Keratinocyte (primary cell): ENCODE results near the gene FOXL3. TPM values are rescaled to one million over a fixed set of nuclear protein-coding genes. Genes with fewer than 3 reads are reported as not detected.

Experiments used
- DNase-seq: peaks from one replicate; pipeline ENCODE4 v3.0.0-alpha.2; 2011; ENCODE audit warnings: low read depth, missing footprints, low spot score
- FAIRE-seq: peaks from 2 replicates; lab custom pipeline; 2011; peaks lifted over from hg19 to GRCh38; lab: Jason Lieb, UNC
- H2AFZ ChIP-seq: 2 replicates; pipeline ENCODE4 v1.6.0; 2012; ENCODE audit warnings: low read length, control low read depth, inconsistent platforms; ENCODE audit not compliant: control insufficient read depth
- H3K27ac ChIP-seq: 2 replicates; pipeline ENCODE4 v1.5.1; 2011; ENCODE audit warnings: low read length; ENCODE audit not compliant: control insufficient read depth, insufficient read depth
- H3K27me3 ChIP-seq: 3 replicates; pipeline ENCODE4 v1.6.0; 2011; ENCODE audit warnings: low read length; ENCODE audit not compliant: control insufficient read depth, insufficient read depth; ENCODE audit errors: extremely low read depth
- H3K36me3 ChIP-seq, 2 experiments: 2 replicates in 1 of 2; 3 replicates in 1 of 2; pipeline ENCODE4 v1.5.1; 2011; ENCODE audit warnings: low read length in 2 of 2, mild to moderate bottlenecking in 1 of 2; ENCODE audit not compliant: control insufficient read depth in 2 of 2, insufficient read depth in 2 of 2; ENCODE audit errors: extremely low read depth in 1 of 2
- H3K4me1 ChIP-seq: 3 replicates; pipeline ENCODE4 v1.5.1; 2011; ENCODE audit warnings: low read length; ENCODE audit not compliant: control insufficient read depth, insufficient read depth; ENCODE audit errors: extremely low read depth
- H3K4me2 ChIP-seq: 3 replicates; pipeline ENCODE4 v1.6.0; 2011; ENCODE audit warnings: low read depth, low read length; ENCODE audit not compliant: control insufficient read depth, insufficient read depth; ENCODE audit errors: extremely low read depth
- H3K4me3 ChIP-seq, 3 experiments: fragments of 200-600 bp in 1 of 3; sonication (generic) in 1 of 3; 2 replicates in 2 of 3; 3 replicates in 1 of 3; pipeline ENCODE4 v1.5.1; 2011 to 2016; ENCODE audit warnings: low read length in 3 of 3, mild to moderate bottlenecking in 3 of 3, control low read depth in 2 of 3, inconsistent platforms in 1 of 3, low read depth in 1 of 3, mixed read lengths in 1 of 3, mixed run types in 1 of 3, moderate library complexity in 1 of 3; ENCODE audit not compliant: control insufficient read depth in 2 of 3, insufficient read depth in 2 of 3; ENCODE audit errors: extremely low read depth in 1 of 3
- H3K79me2 ChIP-seq: 2 replicates; pipeline ENCODE4 v1.6.0; 2012; ENCODE audit warnings: low read length; ENCODE audit not compliant: control insufficient read depth, insufficient read depth
- H3K9ac ChIP-seq: 3 replicates; pipeline ENCODE4 v1.6.0; 2011; ENCODE audit warnings: low read length; ENCODE audit not compliant: control insufficient read depth, insufficient read depth; ENCODE audit errors: extremely low read depth
- H3K9me1 ChIP-seq: 3 replicates; pipeline ENCODE4 v1.6.0; 2011; ENCODE audit warnings: low read length; ENCODE audit not compliant: control insufficient read depth, insufficient read depth; ENCODE audit errors: extremely low read depth
- H3K9me3 ChIP-seq: 2 replicates; pipeline ENCODE4 v1.5.1; 2012; ENCODE audit warnings: low read depth, low read length; ENCODE audit not compliant: control insufficient read depth
- H4K20me1 ChIP-seq: 3 replicates; pipeline ENCODE4 v1.6.0; 2011; ENCODE audit warnings: low read length; ENCODE audit not compliant: control insufficient read depth, insufficient read depth; ENCODE audit errors: extremely low read depth
- EZH2 ChIP-seq: IDR thresholded peaks from one replicate; pipeline ENCODE4 v1.6.1; 2012; ENCODE audit warnings: inconsistent platforms, mild to moderate bottlenecking, low read length, moderate library complexity
- dilution Hi-C: fragments of 300-500 bp; cut with MboI; formaldehyde crosslinking; loops from one replicate; pipeline ENCODE4 v1.7.0; 2020; ENCODE audit warnings: low sequenced_read_pairs; ENCODE audit not compliant: extremely low pct_ligation_motif_present
- polyA plus RNA-seq, 5 experiments: library from polyadenylated mRNA; depleted of rRNA in 3 of 5; stranded (reverse) in 3 of 5; stranded (forward) in 1 of 5; unstranded in 1 of 5; fragments of >200 nt; gene quantifications; 1 replicate in 1 of 5; 2 replicates in 3 of 5; 3 replicates in 1 of 5; pipeline versions ENCODE4 v1.2.1 to v1.2.3, GENCODE V29; 2011 to 2012; ENCODE audit warnings: missing spikeins in 2 of 5, low read depth in 1 of 5, low replicate concordance in 1 of 5
- TF ChIP-seq, protein P1 (sequence below), 3 experiments: IDR thresholded peaks in 1 of 3; conservative IDR thresholded peaks in 1 of 3; optimal IDR thresholded peaks in 1 of 3; 2 replicates in 2 of 3; 3 replicates in 1 of 3; pipeline versions ENCODE3 to v1.5.1; 2011; ENCODE audit warnings: low read length in 3 of 3, mild to moderate bottlenecking in 3 of 3, moderate library complexity in 2 of 3, control low read depth in 1 of 3, inconsistent platforms in 1 of 3; ENCODE audit not compliant: insufficient read depth in 2 of 3; ENCODE audit errors: extremely low read depth in 1 of 3

Gene FOXL3
- polyA plus RNA-seq, 1 donor (not counting 4 experiments of a cell fraction or from before 2014, with no cell fraction given), result not detected

- Histone ChIP-seq H3K27me3 (peaks cover 59% of the 10 kb centered on the region), H3K9me1 (no peaks in the 10 kb centered on the region), H3K4me1 (no peaks in the 10 kb centered on the region), H3K36me3 (no peaks in the 10 kb centered on the region), H3K27ac (no peak overlapping the region), H3K79me2 (no peaks in the 10 kb centered on the region), H3K9me3 (no peaks in the 10 kb centered on the region), H2AFZ (no peak overlapping the region), H3K4me2 (no peak overlapping the region), H4K20me1 (no peaks in the 10 kb centered on the region), H3K4me3 (no peak overlapping the region), H3K9ac (no peak overlapping the region)
- DNase-seq, result no peak
- TF ChIP-seq, protein P1, sequence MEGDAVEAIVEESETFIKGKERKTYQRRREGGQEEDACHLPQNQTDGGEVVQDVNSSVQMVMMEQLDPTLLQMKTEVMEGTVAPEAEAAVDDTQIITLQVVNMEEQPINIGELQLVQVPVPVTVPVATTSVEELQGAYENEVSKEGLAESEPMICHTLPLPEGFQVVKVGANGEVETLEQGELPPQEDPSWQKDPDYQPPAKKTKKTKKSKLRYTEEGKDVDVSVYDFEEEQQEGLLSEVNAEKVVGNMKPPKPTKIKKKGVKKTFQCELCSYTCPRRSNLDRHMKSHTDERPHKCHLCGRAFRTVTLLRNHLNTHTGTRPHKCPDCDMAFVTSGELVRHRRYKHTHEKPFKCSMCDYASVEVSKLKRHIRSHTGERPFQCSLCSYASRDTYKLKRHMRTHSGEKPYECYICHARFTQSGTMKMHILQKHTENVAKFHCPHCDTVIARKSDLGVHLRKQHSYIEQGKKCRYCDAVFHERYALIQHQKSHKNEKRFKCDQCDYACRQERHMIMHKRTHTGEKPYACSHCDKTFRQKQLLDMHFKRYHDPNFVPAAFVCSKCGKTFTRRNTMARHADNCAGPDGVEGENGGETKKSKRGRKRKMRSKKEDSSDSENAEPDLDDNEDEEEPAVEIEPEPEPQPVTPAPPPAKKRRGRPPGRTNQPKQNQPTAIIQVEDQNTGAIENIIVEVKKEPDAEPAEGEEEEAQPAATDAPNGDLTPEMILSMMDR (optimal IDR thresholded peaks at IDR 0.05 in 1 of 3, IDR thresholded peaks at IDR 0.05 in 1 of 3, conservative IDR thresholded peaks at IDR 0.05 in 1 of 3; ENCODE audit: extremely low read depth in 1 of 3, insufficient read depth in 2 of 3, low read length in 3 of 3), result no peak
- no peak for TF ChIP-seq EZH2
- dilution Hi-C loops, result no loop called here
- FAIRE-seq, result no peak
Measured at GRCh38 chr7:292826-293225, 2.9 kb downstream of the FOXL3 start.

DNA sequence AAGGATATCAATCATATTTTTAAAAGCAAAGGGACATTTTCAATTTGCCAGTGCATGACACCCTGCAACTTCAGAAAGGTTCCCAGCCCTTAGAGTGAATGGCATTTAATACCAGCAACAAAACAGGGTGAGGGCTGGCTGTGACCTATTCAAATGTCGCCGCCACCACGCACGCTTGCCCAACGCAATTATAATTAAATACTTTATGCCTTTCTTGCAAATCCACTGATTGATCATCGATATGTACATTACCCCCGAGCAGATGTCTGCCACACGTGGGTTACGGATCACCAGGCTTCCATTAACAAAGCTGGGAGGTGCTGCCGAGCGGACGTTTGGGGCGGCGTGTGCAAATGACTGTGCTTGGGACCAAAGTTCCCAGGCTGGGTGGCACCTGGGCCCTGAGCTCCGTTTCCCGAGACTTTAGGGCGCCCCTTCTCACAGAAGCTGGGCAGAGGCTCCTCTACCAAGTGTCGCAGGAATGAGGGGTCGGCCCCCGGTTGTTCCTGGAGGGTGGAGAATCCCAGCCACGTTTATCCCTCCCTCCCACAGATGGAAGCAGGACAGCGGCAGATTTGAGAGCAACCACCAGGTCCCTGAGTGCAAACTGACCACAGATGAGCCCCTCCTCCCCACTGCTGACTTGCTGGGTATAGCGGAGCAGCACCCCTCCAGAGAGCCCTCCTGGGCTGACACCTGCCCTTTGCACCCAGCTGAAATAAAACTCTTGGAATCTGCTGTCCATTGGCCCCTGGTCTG is 3.9 kb downstream of the FOXL3 start:
- DNase-seq (no peak), FAIRE-seq (no peak)
- TF ChIP-seq, protein P1 (optimal IDR thresholded peaks at IDR 0.05 in 1 of 3, IDR thresholded peaks at IDR 0.05 in 1 of 3, conservative IDR thresholded peaks at IDR 0.05 in 1 of 3; ENCODE audit: extremely low read depth in 1 of 3, insufficient read depth in 2 of 3, low read length in 3 of 3), result no peak
- no peak for TF ChIP-seq EZH2
- Histone ChIP-seq H3K9me3 (no peaks in the 10 kb centered on the region), H3K4me3 (no peak overlapping the region), H3K9me1 (no peaks in the 10 kb centered on the region), H4K20me1 (no peaks in the 10 kb centered on the region), H3K9ac (no peak overlapping the region), H3K27ac (no peak overlapping the region), H3K27me3 (peaks cover 50% of the 10 kb centered on the region), H3K4me1 (no peaks in the 10 kb centered on the region), H2AFZ (no peak overlapping the region), H3K36me3 (no peaks in the 10 kb centered on the region), H3K79me2 (no peaks in the 10 kb centered on the region), H3K4me2 (no peak overlapping the region)
- dilution Hi-C loops, result no loop called here
